Thyroid gland (tissue), 4 donors: ENCODE results near the gene RAP1GAP2. TPM values are rescaled to one million over a fixed set of nuclear protein-coding genes. Genes with fewer than 3 reads are reported as not detected.

ENCODE experiments used
- DNase-seq, 2 donors: peaks; one replicate each; pipeline ENCODE4 v3.0.0-alpha.2; 2019
- H3K27ac ChIP-seq, 3 donors: fragments of 200-600 bp; sonication (generic); 1 replicate in 2 of 3; 2 replicates in 1 of 3; pipeline ENCODE4 v1.5.1; 2016 to 2019; ENCODE audit warnings: mild to moderate bottlenecking in 1 of 3, moderate library complexity in 1 of 3
- H3K27me3 ChIP-seq: fragments of 200-600 bp; sonication (generic); one replicate; pipeline ENCODE4 v1.5.1; 2019
- H3K36me3 ChIP-seq, 2 donors: fragments of 200-600 bp; sonication (generic); one replicate each; pipeline ENCODE4 v1.5.1; 2016 to 2019
- H3K4me1 ChIP-seq, 2 donors: fragments of 200-600 bp; sonication (generic); one replicate each; pipeline ENCODE4 v1.5.1; 2017 to 2019
- H3K4me3 ChIP-seq, 3 donors: fragments of 200-600 bp; sonication (generic); replicated peaks in 1 of 3; 1 replicate in 2 of 3; 2 replicates in 1 of 3; pipeline ENCODE4 v1.5.1; 2016; ENCODE audit warnings: mild to moderate bottlenecking in 1 of 3
- H3K9me3 ChIP-seq: fragments of 200-600 bp; sonication (generic); one replicate; pipeline ENCODE4 v1.5.1; 2017
- POLR2A ChIP-seq, 2 donors: fragments of 450-650 bp; IDR thresholded peaks; one replicate each; pipeline ENCODE4 v1.6.1; 2017; ENCODE audit warnings: antibody characterized with exemption in 2 of 2, mild to moderate bottlenecking in 2 of 2, moderate library complexity in 1 of 2
- WGBS, 2 donors: methylation state at CpG; one replicate each; pipeline ENCODE4 v1.1.5; 2017; 5-methylcytosine and 5-hydroxymethylcytosine counted together
- intact Hi-C: fragments of 100-400 bp; cut with DNase I; formaldehyde crosslinking; loops from one replicate; pipeline ENCODE4 v1.15.1; 2023
- total RNA-seq, 4 donors: library from RNA; depleted of rRNA; stranded (reverse); fragments of >200 nt; gene quantifications; one replicate each; pipeline ENCODE4 v1.2.3, GENCODE V29; 2016
- TF ChIP-seq, protein P1 (sequence below), 6 experiments: fragments of 200-600 bp in 3 of 6; fragments of 450-650 bp in 3 of 6; sonication (generic) in 3 of 6; IDR thresholded peaks; one replicate each; pipeline ENCODE4 v1.5.1; 2016 to 2019; ENCODE audit warnings: antibody characterized with exemption in 6 of 6, mild to moderate bottlenecking in 2 of 6, inconsistent platforms in 1 of 6, moderate library complexity in 1 of 6

Gene RAP1GAP2
- total RNA-seq, 4 donors from 2014 or later = 5.9 to 8.4 (median 6.8) TPM

- peak; percentile 75 to 77 for DNase-seq
- intact Hi-C loops = loop anchor here (2.0 kb wide), 1 partner anchor 184 kb away; no protein-coding TSS in a partner anchor
- 61 to 62% methylated on average over 15 to 20 of the region's 21 CpGs for WGBS, 2 donors
- Histone ChIP-seq H3K9me3 (no peaks in the 10 kb centered on the region), H3K4me3 (no peak overlapping the region), H3K36me3 (no peaks in the 10 kb centered on the region), H3K27me3 (no peaks in the 10 kb centered on the region), H3K4me1 (no peaks in the 10 kb centered on the region), H3K27ac (no peak overlapping the region)
- TF ChIP-seq, protein P1, sequence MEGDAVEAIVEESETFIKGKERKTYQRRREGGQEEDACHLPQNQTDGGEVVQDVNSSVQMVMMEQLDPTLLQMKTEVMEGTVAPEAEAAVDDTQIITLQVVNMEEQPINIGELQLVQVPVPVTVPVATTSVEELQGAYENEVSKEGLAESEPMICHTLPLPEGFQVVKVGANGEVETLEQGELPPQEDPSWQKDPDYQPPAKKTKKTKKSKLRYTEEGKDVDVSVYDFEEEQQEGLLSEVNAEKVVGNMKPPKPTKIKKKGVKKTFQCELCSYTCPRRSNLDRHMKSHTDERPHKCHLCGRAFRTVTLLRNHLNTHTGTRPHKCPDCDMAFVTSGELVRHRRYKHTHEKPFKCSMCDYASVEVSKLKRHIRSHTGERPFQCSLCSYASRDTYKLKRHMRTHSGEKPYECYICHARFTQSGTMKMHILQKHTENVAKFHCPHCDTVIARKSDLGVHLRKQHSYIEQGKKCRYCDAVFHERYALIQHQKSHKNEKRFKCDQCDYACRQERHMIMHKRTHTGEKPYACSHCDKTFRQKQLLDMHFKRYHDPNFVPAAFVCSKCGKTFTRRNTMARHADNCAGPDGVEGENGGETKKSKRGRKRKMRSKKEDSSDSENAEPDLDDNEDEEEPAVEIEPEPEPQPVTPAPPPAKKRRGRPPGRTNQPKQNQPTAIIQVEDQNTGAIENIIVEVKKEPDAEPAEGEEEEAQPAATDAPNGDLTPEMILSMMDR (IDR thresholded peaks at IDR 0.05) = peak; percentile 55 to 90 (median 80)
- TF ChIP-seq POLR2A (IDR thresholded peaks at IDR 0.05) = no peak
Observed at GRCh38 chr17:3012926-3013581, 216.8 kb downstream of the RAP1GAP2 start.

DNA sequence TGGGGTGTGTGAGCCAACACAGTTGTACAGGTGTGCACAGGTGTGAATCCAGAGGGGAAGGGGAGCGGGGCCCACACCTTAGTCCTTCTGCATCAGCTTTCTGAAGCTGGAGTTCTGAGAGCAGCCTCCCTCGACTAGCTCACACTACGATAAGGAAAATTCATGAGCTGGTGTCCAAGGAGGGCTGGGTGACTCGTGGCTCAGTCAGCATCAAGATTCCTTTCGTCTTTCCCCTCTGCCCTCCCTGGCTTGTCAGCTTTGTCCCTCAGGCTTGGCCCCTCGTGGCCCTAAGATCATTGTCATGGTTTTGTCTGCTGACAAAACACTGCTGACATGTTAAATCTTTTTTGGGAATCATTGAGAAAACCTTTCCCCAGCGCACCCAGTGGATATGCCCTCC is 219.7 kb downstream of the RAP1GAP2 start:
- Histone ChIP-seq H3K4me1 (no peaks in the 10 kb centered on the region), H3K27ac (no peak overlapping the region), H3K9me3 (no peaks in the 10 kb centered on the region), H3K36me3 (peaks cover 0 to 5% of the 10 kb centered on the region in 2 donors), H3K27me3 (no peaks in the 10 kb centered on the region), H3K4me3 (no peak overlapping the region)
- intact Hi-C loops = loop anchor here (5.0 kb wide), 1 partner anchor 169 kb away; no protein-coding TSS in a partner anchor
- 84 to 91% methylated on average over 7 of the region's 7 CpGs for WGBS, 2 donors
- TF ChIP-seq, protein P1 (IDR thresholded peaks at IDR 0.05) = no peak
- TF ChIP-seq POLR2A (IDR thresholded peaks at IDR 0.05) = no peak
- DNase-seq = no peak

GRCh38 chr17:3017936-3018335 is 221.7 kb downstream of the RAP1GAP2 start:
- DNase-seq = no peak
- Histone ChIP-seq H3K9me3 (no peaks in the 10 kb centered on the region), H3K27ac (no peak overlapping the region), H3K27me3 (no peaks in the 10 kb centered on the region), H3K4me3 (no peak overlapping the region), H3K36me3 (peaks cover 0 to 5% of the 10 kb centered on the region in 2 donors), H3K4me1 (no peaks in the 10 kb centered on the region)
- intact Hi-C loops = loop anchor here (5.0 kb wide), 1 partner anchor 171 kb away; no protein-coding TSS in a partner anchor
- WGBS, 2 donors = 91 to 92% methylated on average over 8 to 10 of the region's 15 CpGs
- no peak for TF ChIP-seq POLR2A (IDR thresholded peaks at IDR 0.05)
- TF ChIP-seq, protein P1 (IDR thresholded peaks at IDR 0.05) = no peak

DNA sequence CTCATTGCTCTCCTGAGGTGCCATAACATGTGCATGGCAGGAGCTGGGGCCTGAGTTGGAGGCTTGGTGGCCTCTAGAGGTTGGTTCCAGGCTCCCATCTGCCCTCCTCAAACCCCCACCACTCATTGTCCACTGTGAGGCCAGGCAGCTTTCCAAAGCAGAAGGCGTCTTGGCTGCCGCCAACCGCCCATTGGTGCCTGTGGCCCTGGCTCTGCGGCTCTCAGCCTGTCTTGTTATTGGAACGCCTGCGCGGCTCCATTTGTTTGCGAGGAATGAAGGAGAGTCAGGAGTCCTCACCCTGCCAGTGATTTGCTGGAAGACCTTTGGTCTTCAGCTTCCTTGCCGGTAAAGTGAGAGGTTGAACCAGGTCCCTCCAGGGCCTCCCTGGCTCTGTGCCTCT is 223.5 kb downstream of the RAP1GAP2 start:
- 78 to 86% methylated on average over 8 to 9 of the region's 9 CpGs for WGBS, 2 donors
- TF ChIP-seq POLR2A (IDR thresholded peaks at IDR 0.05) = no peak
- TF ChIP-seq, protein P1 (IDR thresholded peaks at IDR 0.05) = no peak
- DNase-seq = no peak
- Histone ChIP-seq H3K4me1 (no peaks in the 10 kb centered on the region), H3K36me3 (peaks cover 0 to 5% of the 10 kb centered on the region in 2 donors), H3K9me3 (no peaks in the 10 kb centered on the region), H3K4me3 (no peak overlapping the region), H3K27me3 (no peaks in the 10 kb centered on the region), H3K27ac (no peak overlapping the region)
- intact Hi-C loops = loop anchor here (5.0 kb wide), 1 partner anchor 172 kb away; no protein-coding TSS in a partner anchor

DNA sequence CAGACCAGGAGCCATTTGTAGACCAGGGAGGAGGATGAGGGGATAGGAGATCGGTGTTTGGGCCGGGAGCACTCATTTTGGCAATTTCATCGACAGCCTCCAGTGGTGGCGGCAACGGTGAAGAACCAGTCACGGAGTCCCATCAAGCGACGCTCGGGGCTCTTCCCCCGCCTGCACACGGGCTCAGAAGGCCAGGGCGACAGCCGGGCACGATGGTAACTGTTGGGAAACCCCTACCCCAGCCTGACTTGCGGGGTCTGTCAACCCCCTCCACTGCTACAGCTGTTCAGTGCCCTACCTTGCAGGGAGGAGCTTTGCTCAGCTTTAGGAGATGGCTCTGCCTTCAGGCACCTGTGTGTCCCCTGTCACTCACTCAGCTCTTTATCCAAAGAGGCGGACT is 224.1 kb downstream of the RAP1GAP2 start:
- Histone ChIP-seq H3K27me3 (no peaks in the 10 kb centered on the region), H3K4me3 (no peak overlapping the region), H3K4me1 (no peaks in the 10 kb centered on the region), H3K9me3 (no peaks in the 10 kb centered on the region), H3K36me3 (peaks cover 0 to 5% of the 10 kb centered on the region in 2 donors), H3K27ac (no peak overlapping the region)
- WGBS, 2 donors = 95 to 96% methylated on average over 15 to 16 of the region's 16 CpGs
- intact Hi-C loops = no loop called here
- DNase-seq = no peak
- no peak for TF ChIP-seq POLR2A (IDR thresholded peaks at IDR 0.05)
- TF ChIP-seq, protein P1 (IDR thresholded peaks at IDR 0.05) = no peak
